ENCODE measurements around the gene XYLT1. TPM values are rescaled to one million over a fixed set of nuclear protein-coding genes. Genes with fewer than 3 reads are reported as not detected.

Gene XYLT1
- total and polyA plus RNA-seq, 2 of the 13 experiments (the other 11 are each of a cell fraction or from before 2014, with no cell fraction given) = not detected

DNA sequence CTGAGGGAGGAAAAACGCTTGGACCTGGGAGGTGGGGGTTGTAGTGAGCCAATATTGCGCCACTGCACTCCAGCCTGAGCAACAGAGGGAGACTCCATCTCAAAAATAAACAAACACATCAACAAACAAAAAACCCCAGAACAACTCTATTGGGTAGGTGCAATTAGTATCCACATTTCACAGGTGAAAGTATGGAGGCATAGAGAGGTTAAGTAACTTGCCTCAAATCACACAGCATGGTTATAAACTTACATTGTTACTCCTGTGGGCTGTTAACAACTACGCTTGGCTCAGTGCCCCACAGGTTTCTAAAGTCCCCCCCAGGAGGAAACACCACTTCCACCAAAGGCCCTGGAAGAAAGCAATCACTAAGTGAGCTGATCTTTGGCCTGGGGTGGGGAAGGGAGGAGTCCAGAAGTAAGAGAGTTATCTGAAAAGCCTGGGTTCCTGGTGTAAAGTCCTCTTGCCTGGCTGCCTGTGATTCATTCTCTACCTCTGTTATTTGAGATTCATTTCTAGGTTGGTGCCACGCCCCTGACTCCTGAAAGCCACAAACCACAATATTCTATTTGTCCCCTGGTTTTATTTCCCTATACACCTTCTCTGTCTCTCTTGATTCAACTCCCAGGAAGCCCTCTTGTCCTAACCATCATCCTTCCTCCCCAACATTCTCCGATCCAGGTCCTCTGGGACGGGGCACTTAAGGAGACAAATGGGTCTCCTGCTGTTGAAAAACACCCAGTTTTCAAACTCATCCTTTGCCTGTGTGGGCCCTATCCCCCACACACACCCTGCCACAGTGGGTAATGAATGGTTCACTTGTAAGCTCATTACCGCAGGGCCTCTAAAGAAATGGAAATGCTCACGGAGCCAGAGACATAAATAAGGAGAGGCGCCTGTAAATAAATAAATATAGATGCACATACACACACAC lies 195.4 kb downstream of the XYLT1 start (continued):
- TF ChIP-seq HNF4G (IDR thresholded peaks at IDR 0.05; ENCODE audit: borderline replicate concordance, low read depth, low read length) (peak; percentile 70), HNF4G (CRISPR knock-in tag; IDR thresholded peaks at IDR 0.05; ENCODE audit: borderline replicate concordance, low read depth) (no peak; the same call in 1 of the 2 replicates), ZNF282 (IDR thresholded peaks at IDR 0.05; ENCODE audit: partially characterized antibody) (no peak), HNRNPUL1 (IDR thresholded peaks at IDR 0.05; ENCODE audit: low read depth, low read length) (no peak), AGO1 (IDR thresholded peaks at IDR 0.05; ENCODE audit: low read depth, low read length, poor library complexity, severe bottlenecking) (no peak), ZBTB33 (CRISPR knock-in tag; IDR thresholded peaks at IDR 0.05) (no peak), NCOA5 (CRISPR knock-in tag; IDR thresholded peaks at IDR 0.05) (no peak), MXD1 (CRISPR knock-in tag; IDR thresholded peaks at IDR 0.05) (no peak)
- TF ChIP-seq, protein P1, sequence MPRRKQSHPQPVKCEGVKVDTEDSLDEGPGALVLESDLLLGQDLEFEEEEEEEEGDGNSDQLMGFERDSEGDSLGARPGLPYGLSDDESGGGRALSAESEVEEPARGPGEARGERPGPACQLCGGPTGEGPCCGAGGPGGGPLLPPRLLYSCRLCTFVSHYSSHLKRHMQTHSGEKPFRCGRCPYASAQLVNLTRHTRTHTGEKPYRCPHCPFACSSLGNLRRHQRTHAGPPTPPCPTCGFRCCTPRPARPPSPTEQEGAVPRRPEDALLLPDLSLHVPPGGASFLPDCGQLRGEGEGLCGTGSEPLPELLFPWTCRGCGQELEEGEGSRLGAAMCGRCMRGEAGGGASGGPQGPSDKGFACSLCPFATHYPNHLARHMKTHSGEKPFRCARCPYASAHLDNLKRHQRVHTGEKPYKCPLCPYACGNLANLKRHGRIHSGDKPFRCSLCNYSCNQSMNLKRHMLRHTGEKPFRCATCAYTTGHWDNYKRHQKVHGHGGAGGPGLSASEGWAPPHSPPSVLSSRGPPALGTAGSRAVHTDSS (CRISPR knock-in tag; conservative IDR thresholded peaks at IDR 0.05) = no peak
- TF ChIP-seq, protein P2, sequence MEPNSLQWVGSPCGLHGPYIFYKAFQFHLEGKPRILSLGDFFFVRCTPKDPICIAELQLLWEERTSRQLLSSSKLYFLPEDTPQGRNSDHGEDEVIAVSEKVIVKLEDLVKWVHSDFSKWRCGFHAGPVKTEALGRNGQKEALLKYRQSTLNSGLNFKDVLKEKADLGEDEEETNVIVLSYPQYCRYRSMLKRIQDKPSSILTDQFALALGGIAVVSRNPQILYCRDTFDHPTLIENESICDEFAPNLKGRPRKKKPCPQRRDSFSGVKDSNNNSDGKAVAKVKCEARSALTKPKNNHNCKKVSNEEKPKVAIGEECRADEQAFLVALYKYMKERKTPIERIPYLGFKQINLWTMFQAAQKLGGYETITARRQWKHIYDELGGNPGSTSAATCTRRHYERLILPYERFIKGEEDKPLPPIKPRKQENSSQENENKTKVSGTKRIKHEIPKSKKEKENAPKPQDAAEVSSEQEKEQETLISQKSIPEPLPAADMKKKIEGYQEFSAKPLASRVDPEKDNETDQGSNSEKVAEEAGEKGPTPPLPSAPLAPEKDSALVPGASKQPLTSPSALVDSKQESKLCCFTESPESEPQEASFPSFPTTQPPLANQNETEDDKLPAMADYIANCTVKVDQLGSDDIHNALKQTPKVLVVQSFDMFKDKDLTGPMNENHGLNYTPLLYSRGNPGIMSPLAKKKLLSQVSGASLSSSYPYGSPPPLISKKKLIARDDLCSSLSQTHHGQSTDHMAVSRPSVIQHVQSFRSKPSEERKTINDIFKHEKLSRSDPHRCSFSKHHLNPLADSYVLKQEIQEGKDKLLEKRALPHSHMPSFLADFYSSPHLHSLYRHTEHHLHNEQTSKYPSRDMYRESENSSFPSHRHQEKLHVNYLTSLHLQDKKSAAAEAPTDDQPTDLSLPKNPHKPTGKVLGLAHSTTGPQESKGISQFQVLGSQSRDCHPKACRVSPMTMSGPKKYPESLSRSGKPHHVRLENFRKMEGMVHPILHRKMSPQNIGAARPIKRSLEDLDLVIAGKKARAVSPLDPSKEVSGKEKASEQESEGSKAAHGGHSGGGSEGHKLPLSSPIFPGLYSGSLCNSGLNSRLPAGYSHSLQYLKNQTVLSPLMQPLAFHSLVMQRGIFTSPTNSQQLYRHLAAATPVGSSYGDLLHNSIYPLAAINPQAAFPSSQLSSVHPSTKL (CRISPR knock-in tag; IDR thresholded peaks at IDR 0.05) = peak; percentile 57
- TF ChIP-seq, protein P3, sequence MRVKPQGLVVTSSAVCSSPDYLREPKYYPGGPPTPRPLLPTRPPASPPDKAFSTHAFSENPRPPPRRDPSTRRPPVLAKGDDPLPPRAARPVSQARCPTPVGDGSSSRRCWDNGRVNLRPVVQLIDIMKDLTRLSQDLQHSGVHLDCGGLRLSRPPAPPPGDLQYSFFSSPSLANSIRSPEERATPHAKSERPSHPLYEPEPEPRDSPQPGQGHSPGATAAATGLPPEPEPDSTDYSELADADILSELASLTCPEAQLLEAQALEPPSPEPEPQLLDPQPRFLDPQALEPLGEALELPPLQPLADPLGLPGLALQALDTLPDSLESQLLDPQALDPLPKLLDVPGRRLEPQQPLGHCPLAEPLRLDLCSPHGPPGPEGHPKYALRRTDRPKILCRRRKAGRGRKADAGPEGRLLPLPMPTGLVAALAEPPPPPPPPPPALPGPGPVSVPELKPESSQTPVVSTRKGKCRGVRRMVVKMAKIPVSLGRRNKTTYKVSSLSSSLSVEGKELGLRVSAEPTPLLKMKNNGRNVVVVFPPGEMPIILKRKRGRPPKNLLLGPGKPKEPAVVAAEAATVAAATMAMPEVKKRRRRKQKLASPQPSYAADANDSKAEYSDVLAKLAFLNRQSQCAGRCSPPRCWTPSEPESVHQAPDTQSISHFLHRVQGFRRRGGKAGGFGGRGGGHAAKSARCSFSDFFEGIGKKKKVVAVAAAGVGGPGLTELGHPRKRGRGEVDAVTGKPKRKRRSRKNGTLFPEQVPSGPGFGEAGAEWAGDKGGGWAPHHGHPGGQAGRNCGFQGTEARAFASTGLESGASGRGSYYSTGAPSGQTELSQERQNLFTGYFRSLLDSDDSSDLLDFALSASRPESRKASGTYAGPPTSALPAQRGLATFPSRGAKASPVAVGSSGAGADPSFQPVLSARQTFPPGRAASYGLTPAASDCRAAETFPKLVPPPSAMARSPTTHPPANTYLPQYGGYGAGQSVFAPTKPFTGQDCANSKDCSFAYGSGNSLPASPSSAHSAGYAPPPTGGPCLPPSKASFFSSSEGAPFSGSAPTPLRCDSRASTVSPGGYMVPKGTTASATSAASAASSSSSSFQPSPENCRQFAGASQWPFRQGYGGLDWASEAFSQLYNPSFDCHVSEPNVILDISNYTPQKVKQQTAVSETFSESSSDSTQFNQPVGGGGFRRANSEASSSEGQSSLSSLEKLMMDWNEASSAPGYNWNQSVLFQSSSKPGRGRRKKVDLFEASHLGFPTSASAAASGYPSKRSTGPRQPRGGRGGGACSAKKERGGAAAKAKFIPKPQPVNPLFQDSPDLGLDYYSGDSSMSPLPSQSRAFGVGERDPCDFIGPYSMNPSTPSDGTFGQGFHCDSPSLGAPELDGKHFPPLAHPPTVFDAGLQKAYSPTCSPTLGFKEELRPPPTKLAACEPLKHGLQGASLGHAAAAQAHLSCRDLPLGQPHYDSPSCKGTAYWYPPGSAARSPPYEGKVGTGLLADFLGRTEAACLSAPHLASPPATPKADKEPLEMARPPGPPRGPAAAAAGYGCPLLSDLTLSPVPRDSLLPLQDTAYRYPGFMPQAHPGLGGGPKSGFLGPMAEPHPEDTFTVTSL (CRISPR knock-in tag; IDR thresholded peaks at IDR 0.05; ENCODE audit: borderline replicate concordance) = no peak

All from HepG2 (cell line).